Measurements from ENCODE around the gene CIB4. TPM values are rescaled to one million over a fixed set of nuclear protein-coding genes. Genes with fewer than 3 reads are reported as not detected.
"Not testable (repeated sequence)": the region's sequence is repeated elsewhere in the genome, so short reads cannot be mapped to it uniquely, and the experiment has no call there.

Gene CIB4
- polyA plus RNA-seq, 10 donors, result not detected

DNA sequence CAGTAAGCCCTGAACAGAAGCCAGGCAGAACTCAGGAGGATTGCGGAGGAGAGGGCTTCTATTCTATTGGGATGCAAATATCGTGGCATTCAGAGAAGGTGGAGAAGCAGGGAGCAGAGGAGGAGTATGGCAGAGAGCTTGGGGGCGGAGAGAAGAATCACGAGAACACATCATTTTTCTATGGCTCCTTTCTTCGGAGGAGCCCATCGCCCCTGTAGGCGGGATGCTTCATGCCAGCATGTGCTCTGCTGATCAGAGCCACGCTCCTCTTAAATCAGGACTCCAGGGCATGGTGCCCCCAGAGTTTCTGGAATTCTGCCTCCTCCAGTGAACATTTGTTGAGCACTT lies 71.1 kb downstream of the CIB4 start:
- DNase-seq, result no peak

DNA sequence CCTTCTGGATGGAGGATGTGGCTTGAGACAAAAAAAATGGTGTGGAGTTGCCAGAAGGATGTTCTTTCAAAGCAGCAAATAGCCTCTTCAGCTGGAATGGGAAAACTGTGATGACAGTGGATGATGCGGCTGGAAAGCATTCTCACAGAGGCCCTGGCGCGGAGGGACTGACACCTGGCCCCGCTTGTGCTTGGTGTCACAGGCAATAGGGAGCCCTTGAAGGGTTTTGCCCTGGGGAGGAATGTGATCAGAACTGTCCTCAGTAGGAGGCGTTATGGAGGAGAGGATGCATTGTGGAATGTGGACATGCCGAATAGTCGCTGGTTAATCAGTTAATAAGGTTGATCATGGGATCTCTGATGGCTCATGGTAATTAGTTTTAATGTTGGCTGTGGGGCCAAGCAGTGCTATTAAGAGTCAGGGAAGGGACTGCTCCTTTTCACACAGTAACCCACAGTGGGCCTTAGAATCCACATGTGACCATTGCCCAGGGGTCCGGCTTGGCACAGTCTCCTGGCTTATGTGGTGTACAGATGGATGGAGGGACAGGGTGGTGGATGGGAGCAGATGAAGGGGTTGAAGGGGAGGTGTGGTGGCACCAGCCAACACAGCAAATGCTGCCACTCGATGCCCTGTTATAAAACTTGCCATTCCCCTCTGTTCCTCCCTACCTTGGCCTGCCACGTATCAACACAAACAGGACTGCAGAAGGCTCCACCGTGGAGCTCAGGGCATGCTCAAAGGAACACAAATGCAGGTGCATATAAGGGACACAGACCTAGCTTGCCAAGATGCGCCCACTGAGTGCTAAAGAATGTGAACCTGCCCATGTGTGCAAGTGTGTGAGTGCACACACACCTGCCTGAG lies 71.7 kb downstream of the CIB4 start:
- DNase-seq, result no peak

DNA sequence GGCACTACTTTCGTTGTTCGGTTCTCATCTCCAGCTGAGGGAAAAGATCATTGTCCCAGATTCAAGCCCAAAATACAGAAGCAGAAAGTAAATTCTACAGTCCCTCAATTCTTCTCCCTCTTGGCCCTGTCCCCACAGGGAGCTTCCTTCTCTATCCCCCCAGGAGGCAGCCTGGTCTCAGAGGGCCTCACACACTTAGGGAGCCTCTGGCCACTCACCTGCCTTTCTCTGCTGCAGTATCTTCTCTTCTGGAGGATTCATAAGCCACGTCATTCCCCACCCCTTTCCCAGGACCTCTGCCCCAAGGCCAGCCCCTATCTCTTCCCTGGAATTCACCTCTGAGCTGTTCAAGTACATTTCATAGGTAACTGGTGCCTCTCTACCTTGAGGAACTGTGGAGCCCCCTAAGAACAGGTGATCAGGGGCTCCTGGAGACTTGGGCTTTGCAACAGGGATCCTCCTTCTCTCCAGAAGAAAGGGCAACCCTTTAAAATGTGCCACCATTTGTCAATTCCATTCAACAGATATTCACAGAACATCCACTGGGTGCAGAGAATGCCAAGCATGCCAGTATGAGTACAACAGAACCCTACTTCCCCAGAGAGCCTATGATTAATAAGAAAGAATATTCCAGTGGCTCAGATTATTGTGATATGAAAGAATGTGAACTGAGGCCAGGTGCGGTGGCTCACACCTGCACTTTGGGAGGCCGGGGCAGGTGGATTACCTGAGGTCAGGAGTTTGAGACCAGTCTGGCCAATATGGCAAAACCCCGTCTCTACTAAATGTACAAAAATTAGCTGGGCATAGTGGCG lies 72.9 kb downstream of the CIB4 start:
- no peak for DNase-seq

DNA sequence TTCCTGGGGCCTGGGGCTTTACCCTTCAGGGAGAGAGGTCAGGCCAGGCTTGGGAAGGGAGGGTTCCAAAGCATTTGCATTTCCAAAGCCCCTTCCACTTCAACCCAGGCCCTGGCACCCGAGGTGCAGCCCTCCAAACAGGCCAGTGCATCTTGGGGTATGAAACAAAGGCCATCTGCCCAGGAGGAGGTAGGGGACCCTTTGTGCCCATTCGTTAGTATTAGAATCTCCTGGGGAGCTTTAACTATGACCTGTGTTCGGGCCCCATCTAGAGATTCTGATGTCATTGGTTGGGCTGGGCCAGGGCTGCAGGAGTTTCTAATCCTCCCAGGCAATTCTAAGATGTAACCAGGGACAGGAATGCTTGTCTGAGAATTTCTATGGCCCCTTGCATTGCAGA lies 73.6 kb downstream of the CIB4 start:
- DNase-seq, result no peak

DNA sequence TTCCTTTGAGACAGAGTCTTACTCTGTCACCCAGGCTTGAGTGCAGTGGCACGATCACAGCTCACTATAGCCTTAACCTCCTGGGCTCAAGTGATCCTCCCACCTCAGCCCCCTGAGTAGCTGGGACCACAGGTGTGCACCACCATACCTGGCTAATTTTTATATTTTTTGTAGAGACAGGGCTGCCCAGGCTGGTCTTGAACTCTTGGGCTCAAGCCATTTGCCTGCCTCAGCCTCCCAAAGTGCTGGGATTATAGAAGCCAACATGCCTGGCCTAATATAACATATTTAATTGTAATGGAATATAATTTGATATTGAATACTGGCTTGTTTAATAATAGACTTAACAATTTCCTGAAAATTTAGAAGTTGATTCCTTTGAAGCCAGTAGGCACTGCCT lies 74.4 kb downstream of the CIB4 start:
- DNase-seq, result not testable (repeated sequence)

DNA sequence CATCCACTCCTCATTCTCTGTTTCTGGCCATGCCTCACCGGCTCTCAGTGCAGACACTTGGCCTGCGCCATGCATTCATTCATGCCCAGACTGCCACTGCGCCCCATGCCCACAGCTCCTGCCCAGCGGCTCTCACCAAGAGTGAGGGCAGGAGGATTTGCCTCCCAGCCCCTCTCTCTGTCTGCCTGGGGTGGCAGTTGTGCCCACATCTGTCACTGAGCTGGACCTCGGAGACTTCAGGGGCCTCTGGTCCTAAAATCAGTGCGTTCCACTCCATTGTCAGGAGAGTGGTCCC lies 75.1 kb downstream of the CIB4 start:
- DNase-seq, result no peak

DNA sequence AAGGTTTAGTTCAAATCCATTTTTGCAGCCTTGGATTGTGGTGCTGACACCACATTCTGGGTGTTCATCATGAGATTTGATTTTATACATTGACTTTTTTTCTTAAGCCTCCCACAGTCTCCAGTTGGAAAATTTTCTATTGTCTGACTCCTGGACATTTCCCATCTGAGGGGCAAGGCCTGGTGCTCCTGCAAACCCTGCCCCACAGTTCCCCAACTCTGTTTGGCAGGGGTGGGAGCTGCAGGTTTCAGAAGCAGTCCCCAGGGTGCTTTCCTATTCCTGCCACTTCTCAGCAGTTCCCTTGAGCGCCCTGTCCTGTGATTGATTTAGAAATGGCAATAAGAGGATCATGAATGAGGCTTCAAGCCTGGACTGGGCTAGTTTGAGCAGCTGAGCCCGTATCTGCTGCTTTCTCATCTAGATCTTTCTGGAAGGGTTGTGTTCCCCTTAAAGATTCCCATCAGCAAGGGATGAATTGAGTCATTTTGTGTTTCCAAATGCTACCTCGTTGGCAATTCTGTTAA lies 77.0 kb downstream of the CIB4 start:
- DNase-seq, result no peak

DNA sequence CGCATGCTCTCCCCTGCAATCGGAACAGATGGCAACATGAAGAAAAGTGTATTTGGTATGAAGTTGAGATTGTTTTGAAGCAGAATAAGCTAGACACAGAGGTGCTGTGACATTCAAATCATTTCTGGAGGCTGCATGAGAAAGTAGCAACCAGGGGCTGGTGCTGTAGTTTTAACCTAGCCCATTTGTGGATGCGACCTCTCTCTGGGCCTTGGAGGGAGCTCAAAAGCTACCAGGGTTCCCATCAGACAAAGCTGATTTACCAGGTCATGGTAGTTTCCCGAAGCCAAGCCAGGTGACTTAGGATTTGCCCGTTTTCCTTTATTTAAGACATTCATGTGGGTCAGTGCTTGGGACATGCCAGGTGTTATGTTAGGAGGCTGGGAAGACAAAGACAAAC lies 77.5 kb downstream of the CIB4 start:
- DNase-seq, result no peak

DNA sequence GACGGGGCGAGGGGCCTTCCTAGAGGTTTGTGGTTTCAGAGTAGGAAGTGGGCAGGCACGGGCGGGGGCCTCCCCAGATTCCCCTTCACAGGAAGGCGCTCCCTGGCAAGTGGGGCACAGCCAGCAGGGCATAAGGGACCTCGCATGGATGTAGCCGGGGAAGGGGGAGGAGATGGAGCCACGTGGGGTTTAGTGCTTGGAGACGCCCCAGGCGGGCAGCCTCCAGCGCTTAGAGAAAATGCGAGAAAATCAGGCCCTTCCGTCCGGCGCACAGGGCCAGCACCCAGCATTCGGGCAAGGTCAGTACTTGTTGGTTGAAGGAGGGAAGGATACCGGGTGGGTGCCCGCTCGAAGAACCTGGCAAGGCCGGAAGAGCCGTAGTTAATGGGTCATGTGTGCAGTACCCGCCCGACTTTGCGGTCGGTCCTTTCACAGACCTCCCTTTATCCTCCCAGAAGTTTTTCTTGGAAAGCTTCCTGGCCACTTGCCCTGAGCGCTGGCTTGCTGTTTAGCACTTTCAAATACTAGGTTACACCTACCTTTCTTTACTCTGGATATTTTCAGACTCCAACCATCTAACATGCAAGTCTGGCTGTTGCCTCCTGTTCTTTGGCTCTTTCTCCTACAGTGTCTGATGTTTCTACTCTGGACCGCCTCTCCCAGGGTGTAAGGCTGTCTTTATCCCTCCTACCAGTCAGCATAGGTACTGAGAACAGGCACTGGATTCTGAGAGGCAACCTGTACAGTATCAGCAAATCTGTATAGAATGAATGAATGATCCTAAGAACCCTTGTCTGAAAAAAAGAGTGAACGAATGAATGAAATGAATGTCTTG lies 78.1 kb downstream of the CIB4 start:
- peak in 2 of 3 donors; percentile 38 to 53 for DNase-seq

DNA sequence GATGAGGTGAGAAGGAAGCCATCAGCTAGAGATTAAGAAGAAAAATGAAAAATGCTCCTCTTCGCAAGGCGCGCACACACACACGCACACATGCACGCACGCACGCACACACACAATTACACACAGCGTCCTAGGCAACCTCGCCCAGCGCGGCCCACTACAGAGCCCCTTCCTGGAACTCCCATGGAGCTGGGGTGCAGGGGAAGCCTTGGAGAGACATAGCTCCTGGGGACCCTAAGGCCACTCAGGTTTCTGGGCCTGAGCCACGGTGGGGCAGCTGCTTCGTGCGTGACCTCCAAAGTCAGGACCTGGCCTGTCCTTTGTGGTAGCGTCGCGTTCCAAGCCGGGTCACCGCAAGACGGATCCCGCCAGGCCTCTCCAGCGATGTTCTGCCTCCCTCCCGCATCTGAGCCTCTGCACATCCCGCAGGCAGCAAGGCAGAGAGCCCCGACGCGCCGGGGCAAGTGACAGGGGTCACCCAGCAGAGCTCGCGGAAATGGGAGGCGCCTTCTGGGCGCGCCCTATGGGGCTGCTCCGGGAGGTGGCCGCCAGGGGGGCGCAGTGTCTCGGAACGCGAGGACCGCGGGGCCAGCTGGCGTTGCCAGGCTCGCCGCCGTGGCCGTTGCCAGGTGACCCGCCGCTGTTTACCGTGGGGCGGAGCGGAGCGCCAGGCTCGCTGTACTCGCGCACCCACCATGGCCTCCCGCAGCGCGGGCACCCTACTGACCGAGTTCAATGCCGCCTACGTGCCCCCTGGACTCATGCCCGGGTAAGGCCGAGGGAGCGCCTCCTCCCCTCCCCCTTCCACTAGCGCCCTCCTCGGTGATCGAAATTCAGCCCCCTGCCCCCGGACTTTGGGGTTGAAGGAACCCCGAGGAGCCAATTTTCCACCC lies 79.0 kb downstream of the CIB4 start:
- peak; percentile 25 to 67 (median 38) for DNase-seq

DNA sequence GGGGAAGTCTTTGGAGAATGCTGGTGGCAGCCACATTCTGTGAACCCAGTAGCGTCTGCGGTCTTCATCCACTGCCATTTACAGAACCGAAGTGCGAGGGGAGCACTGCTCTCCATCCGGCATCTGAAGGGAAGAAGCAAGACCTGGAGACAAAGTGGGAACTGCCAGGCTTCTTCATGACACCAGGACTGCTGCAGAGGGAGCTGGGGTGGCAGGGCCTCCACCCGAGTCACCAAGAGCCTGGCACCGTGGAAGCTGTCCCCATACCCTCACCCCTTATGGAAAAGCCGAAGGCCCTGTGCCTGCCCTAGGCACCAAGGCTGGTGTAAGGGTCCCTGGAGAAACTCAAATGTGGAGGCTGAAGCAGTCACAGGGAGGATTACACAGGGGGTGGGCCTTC lies 79.8 kb downstream of the CIB4 start:
- no peak for DNase-seq

DNA sequence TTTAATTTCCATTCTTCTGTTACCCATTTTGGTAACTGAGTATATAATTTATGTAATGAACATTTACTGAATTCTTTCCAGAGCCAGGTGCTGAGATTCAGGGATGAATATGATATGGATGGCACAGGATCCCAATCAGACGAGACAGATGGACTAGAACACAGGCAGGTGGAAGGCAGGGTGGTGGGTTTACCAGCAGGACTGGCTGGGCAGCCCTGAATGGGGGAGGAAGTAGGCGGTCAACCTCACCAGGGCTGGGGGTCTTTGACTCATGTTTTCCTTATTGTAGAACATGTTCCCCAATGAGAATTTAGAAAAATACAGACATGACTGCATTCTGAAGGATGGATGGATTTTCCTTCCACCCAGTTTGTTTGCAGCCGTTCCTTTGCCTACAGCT lies 80.3 kb downstream of the CIB4 start:
- no peak for DNase-seq

DNA sequence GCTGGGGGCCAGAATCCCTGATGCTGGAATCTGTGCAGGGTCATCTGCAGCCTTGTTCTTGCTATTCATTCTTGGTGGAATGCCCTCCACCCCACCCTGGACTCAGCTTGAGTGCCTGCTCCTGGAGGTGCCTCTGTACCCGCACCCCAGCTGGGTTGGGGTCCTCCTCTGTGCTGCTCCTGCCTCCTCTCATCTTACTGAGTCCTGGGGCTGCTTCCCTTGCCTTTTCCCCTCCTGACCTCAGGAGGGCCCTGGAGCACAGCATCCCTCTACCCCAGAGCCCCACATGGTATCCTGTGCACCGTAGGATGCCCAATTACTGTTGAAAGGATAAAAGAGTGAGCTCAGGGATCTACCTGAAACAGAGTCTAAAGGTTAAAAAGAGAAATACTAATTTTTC lies 81.6 kb downstream of the CIB4 start:
- no peak for DNase-seq

DNA sequence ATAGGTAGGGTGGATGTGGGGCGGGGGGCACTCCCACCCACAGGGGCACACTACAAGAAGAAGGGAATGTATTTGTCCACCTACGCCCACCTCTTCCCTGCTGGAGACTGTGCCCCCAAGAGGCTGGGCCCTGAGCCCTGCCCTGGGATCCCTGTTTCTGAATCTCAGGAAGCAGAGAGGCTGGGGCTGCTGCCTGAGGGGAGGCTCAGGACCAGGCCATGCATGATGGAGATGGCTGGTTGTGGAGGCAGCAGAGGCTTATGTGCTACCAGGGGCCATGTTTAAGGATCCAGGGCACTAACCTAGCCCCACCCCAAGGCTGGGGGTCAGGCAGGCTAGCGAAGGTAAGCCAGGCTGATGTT lies 82.1 kb downstream of the CIB4 start:
- DNase-seq, result no peak

DNA sequence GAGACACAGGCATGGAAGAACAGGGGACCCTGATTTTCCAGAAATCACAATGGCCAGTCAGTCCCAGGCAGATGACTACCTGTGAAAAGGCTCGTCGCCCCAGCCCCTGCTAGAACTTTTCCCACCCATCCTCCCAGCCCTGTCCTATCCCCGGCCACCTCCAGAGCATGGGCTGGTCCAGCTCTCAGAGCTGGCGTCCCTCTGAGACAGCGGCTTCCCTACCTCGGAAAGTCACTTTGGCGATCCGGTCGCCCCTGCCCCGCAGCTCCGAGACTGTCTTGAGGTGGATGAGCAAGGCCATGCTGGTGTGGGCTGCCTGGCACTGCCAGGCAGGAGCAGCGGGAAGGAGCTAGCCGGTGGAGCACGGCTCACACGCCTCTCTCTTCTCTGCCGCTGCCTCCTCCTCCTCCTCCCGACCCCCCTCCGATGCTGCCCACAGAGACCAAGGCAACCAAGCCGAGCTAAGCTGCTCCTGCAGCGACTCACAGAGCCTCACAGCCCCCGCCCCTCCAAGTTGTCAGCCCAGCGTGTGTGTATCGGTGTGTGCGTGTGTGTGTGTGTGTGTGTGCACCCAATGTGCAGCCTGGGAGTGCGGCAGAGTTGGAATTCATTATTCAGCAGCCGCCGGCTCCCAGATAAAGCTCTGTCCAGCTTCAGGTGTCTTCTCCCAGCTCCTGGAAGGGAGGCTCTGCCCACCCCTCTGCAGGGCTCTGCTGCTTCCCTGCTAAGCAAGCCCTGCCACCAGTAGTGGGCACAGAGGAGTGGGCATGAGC lies 82.7 kb downstream of the CIB4 start:
- no peak for DNase-seq

DNA sequence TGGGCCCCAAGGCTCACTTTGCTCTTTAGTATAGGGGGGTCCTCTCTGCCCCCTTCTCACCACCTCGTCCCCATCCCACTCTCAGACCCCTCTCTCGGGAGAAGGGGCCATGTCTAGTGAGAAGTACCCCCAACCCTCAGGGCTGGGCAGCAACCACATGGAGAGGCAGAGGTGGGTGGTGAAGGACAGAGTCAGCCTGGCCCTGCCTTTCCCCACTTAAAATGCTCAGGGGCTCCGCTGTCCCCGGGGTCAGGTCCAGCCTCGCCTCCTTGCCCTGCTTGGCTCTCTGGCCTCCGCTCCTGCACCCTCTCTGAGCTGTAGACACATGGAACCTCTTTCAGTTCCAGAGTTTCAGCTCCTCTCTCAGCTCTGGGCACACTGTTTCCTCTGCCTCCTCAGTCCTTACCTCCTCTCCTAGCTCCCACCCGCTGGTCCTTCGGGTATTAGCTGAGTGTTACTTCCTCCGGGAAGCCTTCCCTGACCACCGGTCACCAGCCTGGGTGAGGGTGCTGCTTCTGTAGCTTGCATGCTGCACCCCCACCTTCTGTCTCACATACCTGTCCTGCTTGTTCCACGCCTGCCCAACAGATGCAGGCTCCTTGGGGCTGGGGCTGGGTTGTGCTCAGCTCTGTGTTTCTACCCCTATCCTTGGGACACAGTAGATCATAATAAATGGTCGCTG lies 83.8 kb downstream of the CIB4 start:
- DNase-seq, result no peak

DNA sequence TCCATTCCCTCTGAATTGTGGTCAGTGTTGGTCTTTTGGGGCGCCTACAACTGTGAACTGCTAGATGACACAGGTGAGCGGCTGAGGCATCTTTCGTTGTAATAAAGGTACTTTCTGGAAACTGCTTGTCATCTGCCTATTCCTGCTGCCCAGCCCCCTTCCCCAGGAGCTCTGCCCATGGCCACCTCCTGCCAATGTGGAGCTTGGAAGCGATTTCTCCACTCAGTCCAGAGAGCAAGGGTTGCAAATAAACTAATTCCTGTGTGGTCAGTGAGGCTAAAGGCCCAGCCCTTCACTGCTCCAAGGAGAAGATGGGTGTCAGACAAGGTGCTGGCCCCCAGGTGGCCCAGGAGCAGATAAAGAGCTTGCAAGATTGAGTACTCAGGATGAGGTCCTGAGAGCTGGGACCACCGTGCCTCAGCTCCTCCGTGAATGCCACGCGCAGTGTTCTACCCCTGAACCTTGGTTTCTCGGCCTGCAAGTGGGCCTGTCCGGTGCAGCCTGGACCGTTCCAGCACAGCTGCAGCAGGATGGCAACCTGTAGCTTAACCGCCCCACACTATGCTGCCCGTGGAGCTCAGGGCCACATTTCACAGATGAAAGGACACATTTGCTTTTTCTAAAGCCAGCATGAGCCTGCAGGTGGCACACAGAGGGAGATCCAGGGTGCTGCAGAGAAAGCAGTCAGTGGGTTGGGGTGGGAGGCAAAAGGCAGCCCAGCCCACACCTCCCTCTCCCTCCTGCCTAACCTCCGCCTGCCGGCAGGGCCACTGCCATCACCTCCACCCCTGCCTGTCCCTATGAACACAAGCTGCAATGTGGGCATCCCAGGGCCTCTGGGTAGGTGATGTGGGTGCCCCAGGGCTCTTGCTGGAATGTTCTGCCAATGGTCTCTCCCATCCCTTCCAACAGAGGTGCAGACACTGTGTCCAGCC lies 84.6 kb downstream of the CIB4 start:
- no peak for DNase-seq

DNA sequence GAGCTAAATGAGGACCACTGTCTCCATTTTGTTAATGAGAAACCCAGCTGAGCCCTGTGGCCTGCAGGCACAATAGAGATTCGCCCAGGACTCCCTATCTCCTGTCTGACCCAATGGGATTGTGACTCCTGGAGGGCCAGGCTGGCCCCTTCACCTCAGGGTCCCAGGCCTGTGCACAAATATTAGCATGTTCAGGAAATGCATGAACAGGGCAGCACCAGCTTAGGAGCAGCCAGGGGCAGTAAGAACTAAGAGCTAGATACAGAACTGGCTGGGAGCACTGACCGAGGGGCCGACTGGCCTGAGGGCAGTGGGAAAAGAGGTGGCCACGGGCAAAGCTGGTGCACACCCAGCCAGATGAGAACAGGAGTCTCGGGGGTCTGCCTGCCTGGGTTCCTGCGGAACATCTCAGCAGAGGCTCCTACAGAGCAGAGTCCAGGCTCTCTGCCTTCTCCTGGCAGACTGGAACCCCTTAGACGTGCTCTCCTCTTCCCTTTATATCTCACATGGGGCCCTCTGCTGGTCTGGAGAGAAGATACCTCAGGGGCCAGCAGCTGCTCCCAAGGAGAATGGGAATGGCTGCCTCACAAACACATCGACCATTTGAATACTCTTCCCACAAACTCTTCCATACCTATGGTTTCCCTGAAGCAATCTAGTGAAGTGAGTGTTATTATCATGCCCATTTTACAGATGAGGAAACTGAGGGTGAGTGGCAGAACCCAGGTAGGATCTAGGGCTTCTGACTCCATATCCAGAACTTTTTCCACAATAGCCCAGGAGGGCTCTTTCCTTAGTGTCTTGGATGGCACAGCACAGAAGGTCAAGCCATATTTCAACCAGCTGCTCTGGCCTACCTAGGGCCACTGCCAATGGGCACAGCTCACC lies 85.7 kb downstream of the CIB4 start:
- DNase-seq, result no peak
